GM12872 (cell line): ENCODE results near the gene LONP1.

Experiments used
- CTCF ChIP-seq: IDR thresholded peaks from 3 replicates; pipeline ENCODE4 v1.5.1; 2011; ENCODE audit warnings: low read depth, mild to moderate bottlenecking, low read length, moderate library complexity; ENCODE audit not compliant: insufficient read depth

The LONP1 gene

GRCh38 chr19:5719961-5720790, at the start of gene LONP1, which contains the start of gene CATSPERD:
LONP1 (minus strand) TSS chr19:5720146; CDS start chr19:5720132, 14 bp downstream.
CATSPERD (plus strand) TSS chr19:5720637; CDS start chr19:5720738, 101 bp downstream.
- TF ChIP-seq CTCF = peak; percentile 97

- no peak for TF ChIP-seq CTCF
These were observed 48.0 kb upstream of the LONP1 start for GRCh38 chr19:5767949-5768348.

- TF ChIP-seq CTCF = no peak
These were observed 45.3 kb upstream of the LONP1 start for GRCh38 chr19:5765220-5765619.

GRCh38 chr19:5762608-5763217, 42.8 kb upstream of the LONP1 start:
- TF ChIP-seq CTCF = no peak

GRCh38 chr19:5753743-5754142, 33.8 kb upstream of the LONP1 start:
- no peak for TF ChIP-seq CTCF

GRCh38 chr19:5751709-5752108, 31.8 kb upstream of the LONP1 start:
- no peak for TF ChIP-seq CTCF

- TF ChIP-seq CTCF = no peak
These were observed 29.6 kb upstream of the LONP1 start for GRCh38 chr19:5749505-5749904.
